Common myeloid progenitor, CD34-positive (primary cell): Measurements from ENCODE around the gene CCDC85C.

Experiments
- CTCF ChIA-PET: fragments of 350-600 bp; sonication (Branson Sonifier 250); formaldehyde crosslinking; loops from one replicate; lab custom pipeline; 2021; ENCODE audit warnings: antibody characterized with exemption; lab: Charles Lee
- POLR2A ChIA-PET: fragments of 350-600 bp; sonication (Branson Sonifier 250); formaldehyde crosslinking; loops from one replicate; lab custom pipeline; 2021; ENCODE audit warnings: antibody characterized with exemption; lab: Charles Lee
- DNase-seq, 3 donors: peaks; one replicate each; pipeline versions ENCODE4 v3.0.0 to v3.0.0-alpha.2; 2013
- H3K27ac ChIP-seq, 2 experiments: 1 replicate in 1 of 2; 2 replicates in 1 of 2; pipeline ENCODE4 v1.7.0; 2013; ENCODE audit warnings: inconsistent platforms in 2 of 2, low read length in 2 of 2, mild to moderate bottlenecking in 2 of 2, low read depth in 1 of 2, moderate library complexity in 1 of 2; ENCODE audit not compliant: severe bottlenecking in 2 of 2, insufficient read depth in 1 of 2, poor library complexity in 1 of 2
- H3K27me3 ChIP-seq, 5 experiments: replicated peaks in 2 of 5; 1 replicate in 3 of 5; 2 replicates in 2 of 5; pipeline versions ENCODE4 v1.6.1 to v1.7.0; 2013; ENCODE audit warnings: low read length in 4 of 5, mild to moderate bottlenecking in 2 of 5, moderate library complexity in 2 of 5, inconsistent platforms in 1 of 5; ENCODE audit not compliant: insufficient read depth in 5 of 5, control insufficient read depth in 4 of 5
- H3K36me3 ChIP-seq, 4 experiments: 1 replicate in 2 of 4; 2 replicates in 2 of 4; pipeline versions ENCODE4 v1.6.1 to v1.7.0; 2013; ENCODE audit warnings: low read length in 3 of 4, control low read depth in 1 of 4, mild to moderate bottlenecking in 1 of 4; ENCODE audit not compliant: control insufficient read depth in 4 of 4, insufficient read depth in 4 of 4
- H3K4me1 ChIP-seq, 4 experiments: 1 replicate in 3 of 4; 2 replicates in 1 of 4; pipeline versions ENCODE4 v1.6.1 to v1.7.1; 2013; ENCODE audit warnings: low read length in 3 of 4, mild to moderate bottlenecking in 3 of 4, control low read depth in 1 of 4, inconsistent platforms in 1 of 4, moderate library complexity in 1 of 4; ENCODE audit not compliant: control insufficient read depth in 4 of 4, insufficient read depth in 4 of 4; ENCODE audit errors: control extremely low read depth in 1 of 4
- H3K4me3 ChIP-seq, 7 experiments: 1 replicate in 4 of 7; 2 replicates in 3 of 7; pipeline versions ENCODE4 v1.5.1 to v1.7.0; 2013; ENCODE audit warnings: mild to moderate bottlenecking in 7 of 7, low read length in 6 of 7, moderate library complexity in 6 of 7, inconsistent platforms in 2 of 7, low read depth in 2 of 7, control low read depth in 1 of 7; ENCODE audit not compliant: insufficient read depth in 4 of 7, control insufficient read depth in 1 of 7; ENCODE audit errors: extremely low read depth in 1 of 7
- H3K9me3 ChIP-seq, 5 experiments: 1 replicate in 4 of 5; 2 replicates in 1 of 5; pipeline versions ENCODE4 v1.6.1 to v1.7.1; 2013; ENCODE audit warnings: low read length in 4 of 5, mild to moderate bottlenecking in 2 of 5, inconsistent platforms in 1 of 5, low read depth in 1 of 5, moderate library complexity in 1 of 5; ENCODE audit not compliant: control insufficient read depth in 4 of 5, insufficient read depth in 2 of 5; ENCODE audit errors: control extremely low read depth in 1 of 5
- WGBS: methylation state at CpG from one replicate; pipeline ENCODE4 v1.1.5; 2013; ENCODE audit not compliant: insufficient coverage; 5-methylcytosine and 5-hydroxymethylcytosine counted together

CCDC85C gene

GRCh38 chr14:99471731-99472130 is 132.3 kb downstream of the CCDC85C start:
- DNase-seq = no peak
- Histone ChIP-seq H3K27ac (no peak overlapping the region), H3K36me3 (peaks cover 0 to 12% (median 0%) of the 10 kb centered on the region in 4 experiments), H3K9me3 (no peaks in the 10 kb centered on the region), H3K4me3 (no peak overlapping the region), H3K27me3 (no peaks in the 10 kb centered on the region), H3K4me1 (peaks cover 2 to 29% (median 14%) of the 10 kb centered on the region in 4 experiments)
- ChIA-PET POLR2A (no interaction called here), CTCF (interaction anchor here (0.9 kb wide), 1 partner anchor 10 kb away, joined by 3 read pairs; no protein-coding TSS in a partner anchor)
- WGBS = 100% methylated on average over 6 of the region's 7 CpGs

GRCh38 chr14:99468836-99469592 is 135.0 kb downstream of the CCDC85C start:
- DNase-seq = no peak
- no peak overlapping the region for H3K27ac ChIP-seq
- H3K4me1 ChIP-seq = peaks cover 2 to 23% (median 12%) of the 10 kb centered on the region in 4 experiments
- H3K27me3 ChIP-seq = no peaks in the 10 kb centered on the region
- H3K4me3 ChIP-seq = no peak overlapping the region
- peaks cover 5 to 30% (median 15%) of the 10 kb centered on the region in 4 experiments for H3K36me3 ChIP-seq
- WGBS = 63% methylated on average over 2 of the region's 8 CpGs
- ChIA-PET POLR2A (no interaction called here), CTCF (interaction anchor here (0.8 kb wide), 1 partner anchor 30 kb away, joined by 3 read pairs; no protein-coding TSS in a partner anchor)
- H3K9me3 ChIP-seq = no peaks in the 10 kb centered on the region

GRCh38 chr14:99468081-99468480 is 135.9 kb downstream of the CCDC85C start:
- POLR2A ChIA-PET = no interaction called here
- CTCF ChIA-PET = interaction anchor here (1.4 kb wide), 1 partner anchor 17 kb away, joined by 3 read pairs; no protein-coding TSS in a partner anchor
- H3K4me3 ChIP-seq = no peak overlapping the region
- H3K27ac ChIP-seq = no peak overlapping the region
- H3K9me3 ChIP-seq = no peaks in the 10 kb centered on the region
- peaks cover 0 to 23% (median 12%) of the 10 kb centered on the region in 4 experiments for H3K4me1 ChIP-seq
- H3K27me3 ChIP-seq = no peaks in the 10 kb centered on the region
- 100% methylated on average over 1 of the region's 4 CpGs for WGBS
- DNase-seq = no peak
- H3K36me3 ChIP-seq = peaks cover 6 to 40% (median 23%) of the 10 kb centered on the region in 4 experiments

- H3K36me3 ChIP-seq = peaks cover 10 to 45% (median 27%) of the 10 kb centered on the region in 4 experiments
- no peak overlapping the region for H3K4me3 ChIP-seq
- ChIA-PET POLR2A (no interaction called here), CTCF (interaction anchor here (1.4 kb wide), 1 partner anchor 16 kb away, joined by 3 read pairs; no protein-coding TSS in a partner anchor)
- no peak overlapping the region for H3K27ac ChIP-seq
- no peak for DNase-seq
- H3K4me1 ChIP-seq = peaks cover 0 to 23% (median 12%) of the 10 kb centered on the region in 4 experiments
- WGBS = 86% methylated on average over 7 of the region's 9 CpGs
- no peaks in the 10 kb centered on the region for H3K9me3 ChIP-seq
- H3K27me3 ChIP-seq = no peaks in the 10 kb centered on the region
These were observed 136.5 kb downstream of the CCDC85C start for GRCh38 chr14:99467336-99468078.

GRCh38 chr14:99466758-99467157 is 137.2 kb downstream of the CCDC85C start:
- 90% methylated on average over 2 of the region's 3 CpGs for WGBS
- peaks cover 12 to 51% (median 32%) of the 10 kb centered on the region in 4 experiments for H3K36me3 ChIP-seq
- no peak for DNase-seq
- peaks cover 0 to 23% (median 12%) of the 10 kb centered on the region in 4 experiments for H3K4me1 ChIP-seq
- H3K27me3 ChIP-seq = no peaks in the 10 kb centered on the region
- H3K9me3 ChIP-seq = no peaks in the 10 kb centered on the region
- CTCF ChIA-PET = interaction anchor here (1.4 kb wide), 1 partner anchor 15 kb away, joined by 3 read pairs; no protein-coding TSS in a partner anchor
- no peak overlapping the region for H3K27ac ChIP-seq
- POLR2A ChIA-PET = no interaction called here
- no peak overlapping the region for H3K4me3 ChIP-seq

- H3K27ac ChIP-seq = no peak overlapping the region
- H3K4me1 ChIP-seq = peaks cover 0 to 23% (median 12%) of the 10 kb centered on the region in 4 experiments
- H3K27me3 ChIP-seq = no peaks in the 10 kb centered on the region
- DNase-seq = no peak
- no peak overlapping the region for H3K4me3 ChIP-seq
- no peaks in the 10 kb centered on the region for H3K9me3 ChIP-seq
- H3K36me3 ChIP-seq = peaks cover 19 to 65% (median 42%) of the 10 kb centered on the region in 4 experiments
- 100% methylated on average over 9 of the region's 9 CpGs for WGBS
- CTCF ChIA-PET = interaction anchor here (1.3 kb wide), 1 partner anchor 10 kb away, joined by 3 read pairs; no protein-coding TSS in a partner anchor
- POLR2A ChIA-PET = no interaction called here
These were observed 138.7 kb downstream of the CCDC85C start for GRCh38 chr14:99465288-99465687.
